SKM-1 (cell line): ENCODE data around the gene SYNJ1.
A peak's percentile ranks its signal among the peaks of the same experiment; 100 is the strongest.
"Not testable (repeated sequence)": the region's sequence is repeated elsewhere in the genome, so short reads cannot be mapped to it uniquely, and the experiment has no call there.

Source experiments
- DNase-seq: peaks from one replicate; lab custom pipeline; 2025; ENCODE audit not compliant: unreplicated experiment; lab: John Stamatoyannopoulos, UW

SYNJ1 gene, protein sequence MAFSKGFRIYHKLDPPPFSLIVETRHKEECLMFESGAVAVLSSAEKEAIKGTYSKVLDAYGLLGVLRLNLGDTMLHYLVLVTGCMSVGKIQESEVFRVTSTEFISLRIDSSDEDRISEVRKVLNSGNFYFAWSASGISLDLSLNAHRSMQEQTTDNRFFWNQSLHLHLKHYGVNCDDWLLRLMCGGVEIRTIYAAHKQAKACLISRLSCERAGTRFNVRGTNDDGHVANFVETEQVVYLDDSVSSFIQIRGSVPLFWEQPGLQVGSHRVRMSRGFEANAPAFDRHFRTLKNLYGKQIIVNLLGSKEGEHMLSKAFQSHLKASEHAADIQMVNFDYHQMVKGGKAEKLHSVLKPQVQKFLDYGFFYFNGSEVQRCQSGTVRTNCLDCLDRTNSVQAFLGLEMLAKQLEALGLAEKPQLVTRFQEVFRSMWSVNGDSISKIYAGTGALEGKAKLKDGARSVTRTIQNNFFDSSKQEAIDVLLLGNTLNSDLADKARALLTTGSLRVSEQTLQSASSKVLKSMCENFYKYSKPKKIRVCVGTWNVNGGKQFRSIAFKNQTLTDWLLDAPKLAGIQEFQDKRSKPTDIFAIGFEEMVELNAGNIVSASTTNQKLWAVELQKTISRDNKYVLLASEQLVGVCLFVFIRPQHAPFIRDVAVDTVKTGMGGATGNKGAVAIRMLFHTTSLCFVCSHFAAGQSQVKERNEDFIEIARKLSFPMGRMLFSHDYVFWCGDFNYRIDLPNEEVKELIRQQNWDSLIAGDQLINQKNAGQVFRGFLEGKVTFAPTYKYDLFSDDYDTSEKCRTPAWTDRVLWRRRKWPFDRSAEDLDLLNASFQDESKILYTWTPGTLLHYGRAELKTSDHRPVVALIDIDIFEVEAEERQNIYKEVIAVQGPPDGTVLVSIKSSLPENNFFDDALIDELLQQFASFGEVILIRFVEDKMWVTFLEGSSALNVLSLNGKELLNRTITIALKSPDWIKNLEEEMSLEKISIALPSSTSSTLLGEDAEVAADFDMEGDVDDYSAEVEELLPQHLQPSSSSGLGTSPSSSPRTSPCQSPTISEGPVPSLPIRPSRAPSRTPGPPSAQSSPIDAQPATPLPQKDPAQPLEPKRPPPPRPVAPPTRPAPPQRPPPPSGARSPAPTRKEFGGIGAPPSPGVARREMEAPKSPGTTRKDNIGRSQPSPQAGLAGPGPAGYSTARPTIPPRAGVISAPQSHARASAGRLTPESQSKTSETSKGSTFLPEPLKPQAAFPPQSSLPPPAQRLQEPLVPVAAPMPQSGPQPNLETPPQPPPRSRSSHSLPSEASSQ (N-terminal part only)

DNA sequence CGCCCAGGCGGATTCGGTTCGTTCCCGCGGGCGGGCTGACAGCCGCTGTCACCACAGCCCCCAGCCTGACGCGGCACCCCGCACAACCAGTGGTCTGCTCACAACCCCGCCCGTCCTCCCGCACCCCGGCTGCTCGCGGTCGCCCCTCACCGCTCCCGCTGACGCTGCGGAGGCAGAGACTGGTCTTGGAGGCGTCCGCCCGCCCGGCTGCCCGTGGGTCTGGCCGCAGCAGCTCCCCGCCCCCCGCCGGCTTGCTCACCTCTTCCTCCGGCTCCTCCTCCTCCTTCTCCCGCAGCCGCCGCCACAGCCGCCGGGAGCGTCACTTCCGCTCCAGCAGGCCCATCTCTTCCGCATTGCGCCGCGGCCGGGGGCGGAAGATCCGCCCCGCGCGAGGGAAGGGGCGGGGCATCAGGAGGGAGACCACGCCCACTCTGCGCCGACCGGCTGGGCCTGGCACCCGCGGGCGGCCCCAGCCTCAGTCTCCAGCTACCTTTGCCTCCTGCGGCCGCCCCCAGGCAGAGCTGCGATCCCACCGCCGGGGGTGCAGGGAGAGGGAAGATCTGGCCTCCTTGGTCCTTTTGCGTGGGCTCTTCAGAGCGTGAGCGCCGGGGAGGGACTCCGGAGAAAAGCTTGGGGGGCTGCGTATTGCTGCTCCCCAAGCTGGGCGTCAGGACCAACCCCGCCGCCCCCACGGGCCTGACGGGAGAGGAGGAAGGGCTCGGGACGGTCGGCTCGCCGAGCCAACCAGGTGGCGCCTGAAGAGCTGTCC is at the start of gene SYNJ1:
TSS of gene SYNJ1 (minus strand) at position 327 of the 769 bp plus-strand sequence. CDS start 1,118 bp downstream, outside the sequence.
- DNase-seq = peak; percentile 85

DNA sequence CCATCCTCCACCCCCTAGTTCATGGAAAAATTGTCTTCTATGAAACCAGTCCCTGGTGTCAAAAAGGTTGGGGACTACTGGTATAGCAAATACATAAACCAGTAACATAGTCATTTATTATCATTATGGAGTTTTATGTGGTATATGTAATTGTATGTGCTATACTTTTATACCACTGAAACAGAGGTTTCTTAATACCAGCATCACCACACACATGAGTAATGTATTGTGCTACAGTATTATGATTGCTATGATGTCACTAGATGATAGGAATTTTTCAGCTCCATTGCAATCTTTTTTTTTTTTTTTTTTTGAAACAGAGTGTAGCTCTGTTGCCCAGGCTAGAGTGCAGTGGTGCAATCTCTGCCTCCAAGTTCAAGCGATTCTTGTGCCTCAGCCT is 49.5 kb upstream of the SYNJ1 start:
- DNase-seq = no peak

DNA sequence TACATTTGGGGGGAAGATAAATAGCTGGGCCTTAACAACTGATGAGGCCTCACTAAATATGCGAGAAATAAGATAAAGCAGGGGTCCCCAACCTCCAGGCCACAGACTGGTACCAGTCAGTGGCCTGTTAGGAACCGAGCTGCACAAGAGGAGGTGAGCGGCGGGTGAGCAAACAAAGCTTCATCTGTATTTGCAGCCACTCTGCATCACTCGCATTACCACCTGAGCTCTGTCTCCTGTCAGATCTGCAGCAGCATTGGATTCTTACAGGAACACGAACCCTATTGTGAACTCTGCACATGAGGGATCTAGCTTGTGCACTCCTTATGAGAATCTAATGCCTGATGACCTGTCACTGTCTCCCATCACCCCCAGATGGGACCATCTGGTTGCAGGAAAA is 48.9 kb upstream of the SYNJ1 start:
- no peak for DNase-seq

DNA sequence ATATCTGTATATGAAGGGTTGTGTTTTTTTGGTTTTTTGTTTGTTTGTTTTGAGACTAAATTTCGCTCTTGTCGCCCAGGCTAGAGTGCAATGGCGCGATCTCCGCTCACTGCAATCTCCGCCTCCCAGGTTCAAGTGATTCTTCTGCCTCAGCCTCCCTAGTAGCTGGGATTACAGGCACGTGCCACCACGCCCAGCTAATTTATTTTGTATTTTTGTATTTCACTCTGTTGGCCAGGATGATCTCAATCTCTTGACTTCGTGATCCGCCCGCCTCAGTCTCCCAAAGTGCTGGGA is 45.2 kb upstream of the SYNJ1 start:
- not testable (repeated sequence) for DNase-seq

DNA sequence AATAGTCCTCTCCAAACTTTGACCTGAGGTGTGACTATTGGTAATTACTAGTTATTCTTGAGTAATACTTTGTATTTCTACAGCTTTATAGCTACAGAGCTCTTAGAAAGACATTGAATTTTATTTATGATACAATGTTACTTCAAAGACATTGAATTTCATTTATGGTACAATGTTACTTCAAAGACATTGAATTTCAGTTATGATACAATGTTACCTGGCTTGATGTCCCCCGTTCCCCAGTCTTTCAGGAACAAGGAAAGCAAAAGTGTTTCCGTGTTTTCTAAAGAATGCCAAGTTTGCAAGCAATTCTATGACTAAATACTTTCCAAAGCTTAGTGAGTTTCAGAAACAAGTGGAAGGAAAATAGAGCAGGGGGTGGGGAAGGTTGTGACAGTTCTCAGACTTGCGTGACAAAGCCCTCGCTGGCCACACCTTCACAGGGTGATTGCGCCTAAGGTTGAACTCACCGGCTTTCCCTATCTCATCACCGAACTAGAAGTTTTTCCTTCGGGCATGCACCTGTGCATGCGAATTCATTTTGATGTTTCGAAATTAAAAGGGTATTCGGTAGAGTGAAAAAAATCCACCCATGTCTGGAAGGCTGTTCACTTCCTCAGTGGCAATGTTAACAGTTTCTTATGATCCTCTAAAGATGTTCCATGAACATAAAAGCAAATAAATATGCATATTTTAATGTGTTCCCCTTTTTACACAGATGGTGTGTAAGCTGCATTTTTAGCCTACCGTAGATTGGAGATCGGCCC is 44.7 kb upstream of the SYNJ1 start:
- DNase-seq = no peak

DNA sequence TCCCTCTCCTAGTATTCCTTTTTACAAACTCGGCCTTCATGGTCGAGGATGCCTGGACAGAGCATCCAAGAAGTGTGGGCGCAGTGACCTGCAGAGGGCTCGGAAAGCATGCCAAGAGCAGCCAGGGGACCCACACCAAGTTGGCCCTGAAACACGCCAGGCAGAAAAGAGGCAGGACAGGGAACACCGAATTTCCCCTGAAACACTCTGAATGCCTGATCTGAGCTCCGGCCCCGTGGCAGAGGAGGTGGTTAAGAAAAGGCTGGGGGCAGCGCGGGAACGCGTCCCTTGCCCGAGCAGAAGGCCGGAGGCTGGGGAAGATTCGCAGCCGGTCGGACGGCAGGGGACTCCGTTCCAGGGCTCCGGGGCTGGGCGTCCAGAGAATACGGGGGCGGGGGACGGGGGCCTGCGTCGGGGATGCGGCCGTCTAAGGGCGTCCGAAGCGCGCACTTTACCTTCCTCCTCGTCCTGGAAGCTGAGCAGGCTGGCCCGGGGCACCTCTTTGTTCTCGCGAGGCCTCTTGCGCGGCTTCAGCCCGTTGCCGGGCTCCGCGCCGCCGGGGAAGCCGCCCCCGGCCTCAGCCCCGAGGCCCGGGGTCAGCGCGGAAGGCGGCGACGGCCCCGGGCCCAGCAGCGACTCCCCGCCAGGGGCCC is 43.2 kb upstream of the SYNJ1 start:
- no peak for DNase-seq

DNA sequence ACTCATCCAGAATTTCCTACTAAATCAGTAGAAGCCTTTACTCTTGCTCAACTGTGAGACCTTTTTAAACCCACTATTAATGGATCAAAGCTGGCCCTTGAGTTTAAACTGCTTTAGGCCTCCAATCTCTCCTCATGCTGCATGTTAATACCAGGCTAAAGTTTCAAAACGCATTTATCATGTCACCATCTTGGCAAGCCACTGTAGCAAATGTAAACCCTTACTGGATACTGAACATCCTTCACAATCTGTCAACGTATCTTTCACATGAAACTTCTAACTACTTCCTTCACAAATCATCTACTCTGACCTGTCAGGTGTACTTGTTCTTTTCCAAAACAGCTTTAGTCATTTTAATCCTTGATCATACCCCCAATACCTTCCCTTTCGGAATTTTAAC is 40.7 kb upstream of the SYNJ1 start:
- no peak for DNase-seq

DNA sequence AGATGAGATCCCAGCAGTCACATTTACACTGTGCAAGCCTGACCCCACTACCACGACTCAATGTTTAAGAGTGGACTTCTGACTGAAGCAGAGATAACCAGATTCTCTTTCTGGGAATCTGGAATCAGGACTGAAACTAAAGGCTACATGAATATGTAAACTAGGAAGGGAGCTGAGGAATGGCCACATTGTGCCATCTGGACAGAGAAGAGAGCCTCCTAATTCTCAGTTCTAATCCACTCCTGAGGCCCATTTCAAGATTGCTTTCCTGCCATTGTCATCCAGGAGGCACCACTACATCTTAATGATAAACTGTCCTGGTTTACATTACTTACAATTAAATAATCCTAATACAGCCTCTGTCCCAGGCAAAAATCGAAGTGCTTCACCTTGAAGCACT is 37.2 kb upstream of the SYNJ1 start:
- no peak for DNase-seq

DNA sequence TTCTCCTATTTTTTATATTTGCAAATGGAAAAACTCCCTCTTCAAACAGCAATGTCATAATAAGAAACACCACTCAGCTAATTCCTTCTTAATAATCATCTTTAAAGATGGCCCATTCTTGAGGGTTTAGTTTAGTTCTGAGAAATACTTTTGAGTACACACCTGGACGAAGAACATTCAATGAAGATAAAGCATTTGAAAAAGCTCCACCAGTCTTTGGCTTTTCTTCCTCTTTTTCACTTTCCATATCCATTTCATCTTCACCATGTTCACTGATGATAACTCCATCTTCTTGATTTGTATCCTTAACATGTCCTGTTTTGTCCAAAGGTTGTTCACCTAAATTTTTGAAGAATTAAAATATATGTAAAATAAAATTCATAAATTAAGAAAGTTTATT is 36.4 kb upstream of the SYNJ1 start:
- DNase-seq = no peak

DNA sequence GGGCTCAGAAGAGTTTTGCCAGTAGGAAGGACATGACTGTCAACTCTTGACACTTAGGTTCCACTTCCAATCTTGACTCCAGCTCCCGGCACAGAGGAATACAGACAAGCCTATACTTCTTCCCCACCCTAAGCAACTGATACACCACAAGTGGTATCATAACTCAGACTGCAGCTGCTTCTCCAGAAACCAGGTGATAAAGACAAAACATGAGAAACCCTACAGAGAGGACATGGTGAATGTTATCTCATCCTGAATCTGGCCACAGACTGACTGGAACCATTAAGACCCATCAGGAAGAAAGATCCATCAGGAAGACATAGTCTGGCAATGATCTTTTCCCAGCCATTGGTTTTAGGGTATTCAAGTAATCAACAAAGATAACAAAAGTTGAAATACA is 30.0 kb upstream of the SYNJ1 start:
- DNase-seq = no peak

DNA sequence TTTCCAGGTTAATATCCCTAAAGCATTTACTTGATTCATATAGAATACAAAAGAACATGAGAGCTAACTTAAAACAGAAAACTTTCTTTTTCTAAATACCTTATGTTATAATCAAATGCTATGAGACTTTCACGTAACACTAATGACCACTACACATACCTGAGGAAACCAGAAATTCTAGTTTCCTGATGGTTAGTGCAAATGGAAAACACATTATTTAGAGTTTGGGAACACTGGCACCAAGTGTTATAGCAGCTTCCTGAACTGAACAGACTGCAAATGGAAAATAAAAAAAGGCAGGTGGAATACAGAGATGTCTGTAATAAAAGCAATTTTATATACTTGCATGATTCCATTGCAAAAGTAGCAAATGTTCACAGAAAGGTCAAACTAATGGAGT is 28.3 kb upstream of the SYNJ1 start:
- DNase-seq = no peak

DNA sequence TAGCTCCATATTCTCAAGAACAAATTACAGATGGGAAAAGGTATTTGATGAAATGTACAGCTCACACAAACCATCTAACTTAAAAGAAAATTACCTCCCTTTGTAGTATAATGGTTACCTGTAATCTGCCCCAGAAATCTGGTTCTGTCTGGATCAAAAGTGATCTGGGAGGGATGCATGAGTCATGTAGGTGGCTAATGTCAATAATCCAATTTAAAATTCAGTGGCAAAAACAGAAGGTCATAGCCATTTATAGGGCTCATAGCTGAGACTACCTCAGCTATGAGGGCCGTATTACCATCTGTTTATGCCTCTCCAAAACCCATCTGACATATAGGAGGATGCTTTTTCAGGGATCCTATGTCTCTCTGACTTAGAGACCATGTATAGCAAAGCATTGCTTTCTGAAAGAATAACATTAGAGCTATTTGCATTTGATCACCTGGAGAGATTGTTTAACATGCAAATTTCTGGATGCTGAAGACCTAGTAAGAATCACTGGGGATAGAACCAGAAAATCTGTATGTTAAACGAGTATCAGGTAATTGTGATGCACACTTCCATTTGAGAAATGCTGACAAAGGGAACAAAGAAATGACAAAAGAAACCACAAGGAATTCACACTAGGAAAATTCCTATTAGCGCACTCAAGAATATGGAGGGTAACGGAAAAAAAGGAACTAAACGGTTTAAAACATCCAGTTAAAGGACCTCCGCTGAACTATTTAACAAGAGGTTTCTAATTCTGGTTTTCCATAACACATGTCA is 26.2 kb upstream of the SYNJ1 start:
- DNase-seq = no peak

DNA sequence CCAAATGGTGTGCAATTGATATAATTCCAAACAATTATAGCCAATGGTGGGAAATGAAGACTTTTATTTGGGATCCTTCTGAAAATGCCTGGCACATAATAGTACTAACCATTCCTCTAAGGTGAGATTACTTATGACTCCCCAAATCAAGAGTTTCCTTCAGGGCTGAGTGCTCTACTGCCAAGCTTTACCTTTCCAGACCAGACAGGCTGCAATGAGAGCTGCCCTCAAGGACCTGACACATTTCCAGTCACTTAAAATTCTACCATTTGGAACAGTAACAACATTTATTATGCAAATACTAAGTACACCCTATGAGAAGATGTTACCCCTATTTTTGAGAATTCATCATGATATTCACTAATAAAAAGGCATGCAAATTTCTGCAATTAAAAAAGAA is 22.6 kb upstream of the SYNJ1 start:
- no peak for DNase-seq

DNA sequence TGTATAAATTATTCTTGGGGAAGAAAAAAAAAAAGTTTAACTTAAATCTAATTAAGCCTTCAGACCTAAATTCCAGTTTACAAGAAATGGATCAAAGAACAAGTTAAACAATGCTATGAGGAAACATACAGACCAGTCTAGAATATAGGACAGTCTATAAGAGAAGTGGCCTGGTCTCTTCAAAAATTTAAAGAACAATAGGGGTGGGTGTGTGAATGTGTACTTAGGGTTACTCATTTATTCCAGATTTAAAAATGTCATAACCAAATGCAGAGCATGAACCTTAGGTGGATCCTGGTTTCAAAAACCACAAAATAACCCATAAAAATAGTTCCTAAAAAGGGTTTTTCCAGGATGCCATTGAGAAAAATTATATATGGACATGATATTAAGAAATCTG is 21.8 kb upstream of the SYNJ1 start:
- no peak for DNase-seq

DNA sequence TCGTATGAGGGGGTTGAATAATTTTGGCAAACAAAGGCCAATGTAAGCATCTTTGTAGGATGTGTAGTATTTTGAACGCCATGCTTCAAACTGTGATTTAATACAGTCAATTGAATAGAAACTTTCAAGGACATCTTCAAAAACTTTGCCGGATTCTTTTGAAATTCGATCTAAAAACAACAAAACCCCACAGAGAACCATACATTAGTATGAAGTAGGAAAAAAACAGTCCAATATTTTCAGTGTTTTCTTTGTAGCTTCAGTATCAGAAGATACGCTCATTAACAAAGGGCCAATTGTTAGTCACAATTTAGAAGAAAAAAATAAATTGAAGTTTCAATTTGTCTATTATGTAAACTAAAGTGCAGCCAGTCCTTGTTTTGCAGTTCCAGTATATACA is 20.7 kb upstream of the SYNJ1 start:
- DNase-seq = no peak

DNA sequence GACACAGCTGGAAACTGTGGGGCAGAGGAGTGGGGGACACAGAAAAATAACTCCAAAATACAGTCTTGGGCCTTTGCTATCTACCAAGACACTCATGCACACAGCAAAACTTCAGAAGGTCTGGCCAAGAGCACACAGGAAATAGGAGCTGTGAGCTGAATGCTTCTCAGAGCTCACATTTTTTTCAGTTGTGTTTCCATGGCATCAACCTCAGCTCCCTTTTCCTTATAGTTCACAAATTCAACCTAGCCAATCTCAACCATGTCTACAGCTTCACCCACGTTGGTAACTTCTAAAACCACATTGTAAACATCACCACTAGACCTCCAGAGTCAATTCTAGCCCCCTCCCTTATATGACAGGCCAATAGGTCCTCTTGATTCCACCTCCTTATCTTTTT is 19.6 kb upstream of the SYNJ1 start:
- no peak for DNase-seq

DNA sequence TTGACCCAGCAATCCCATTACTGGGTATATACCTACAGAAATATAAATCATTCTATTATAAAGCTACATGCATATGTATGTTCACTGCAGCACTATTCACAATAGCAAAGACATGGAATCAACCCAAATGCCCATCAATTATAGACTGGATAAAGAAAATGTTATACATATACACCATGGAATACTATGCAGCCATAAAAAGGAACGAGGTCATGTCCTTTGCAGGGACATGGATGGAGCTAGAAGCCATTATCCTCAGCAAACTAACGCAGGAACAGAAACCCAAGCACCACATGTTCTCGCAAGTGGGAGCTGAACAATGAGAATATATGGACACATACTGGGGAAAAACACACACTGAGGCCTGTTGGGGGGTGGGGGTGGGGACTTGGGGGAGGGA is 18.9 kb upstream of the SYNJ1 start:
- not testable (repeated sequence) for DNase-seq

DNA sequence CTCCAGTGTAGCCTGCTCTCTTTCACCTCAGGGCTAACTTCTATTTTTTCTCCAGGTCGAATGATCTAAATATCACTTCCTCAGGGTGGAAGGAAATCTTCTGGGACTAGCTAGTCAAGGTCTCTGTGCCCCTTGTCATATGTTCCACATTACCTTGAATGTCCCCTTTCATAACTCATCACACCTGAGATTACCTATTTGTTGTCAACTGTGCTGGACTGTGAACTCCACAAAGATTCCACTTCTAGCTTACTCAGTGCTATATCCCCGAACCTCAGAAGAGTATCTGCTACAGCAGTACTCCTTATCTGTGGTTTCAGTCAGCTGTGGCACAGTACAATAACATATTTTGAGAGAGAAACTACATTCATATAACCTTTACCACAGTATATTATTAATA is 14.6 kb upstream of the SYNJ1 start:
- DNase-seq = no peak

DNA sequence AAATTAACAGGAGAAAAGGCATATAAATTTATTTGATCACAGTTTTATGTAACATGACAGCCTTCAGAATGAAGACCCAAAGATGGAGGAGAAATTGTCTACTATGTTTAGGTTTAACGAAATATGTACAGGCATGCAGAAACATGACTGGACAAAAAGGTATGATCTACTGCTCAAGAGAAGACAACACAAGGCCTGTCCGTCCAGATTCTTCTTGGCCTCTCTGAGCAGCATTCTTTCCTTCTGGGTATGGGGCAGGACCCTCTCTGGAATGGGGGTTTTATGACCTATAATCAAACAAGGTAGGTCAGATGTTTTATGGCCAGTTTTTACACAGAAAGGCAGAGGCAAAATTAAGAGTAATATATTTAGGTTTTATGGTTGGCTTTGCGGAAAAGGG is 13.5 kb upstream of the SYNJ1 start:
- DNase-seq = no peak
